H1 (cell line): Measurements from ENCODE around the gene KIAA1328. TPM values are rescaled to one million over a fixed set of nuclear protein-coding genes. Genes with fewer than 3 reads are reported as not detected.

Experiments
- CTCF ChIA-PET: fragments of 300-600 bp; sonication (Branson Sonifier 250); formaldehyde crosslinking; loops from one replicate; lab custom pipeline; 2021; ENCODE audit not compliant: partially characterized antibody; lab: Charles Lee
- POLR2A ChIA-PET: fragments of 300-600 bp; sonication (Branson Sonifier 250); formaldehyde crosslinking; loops from one replicate; lab custom pipeline; 2021; ENCODE audit warnings: inconsistent platforms; ENCODE audit not compliant: partially characterized antibody; lab: Charles Lee
- DNase-seq, 2 experiments: peaks; one replicate each; pipeline versions ENCODE4 v3.0.0 to v3.0.0-alpha.2; 2010 to 2022; ENCODE audit warnings: low spot score in 2 of 2, low read depth in 1 of 2, mixed read lengths in 1 of 2
- FAIRE-seq: peaks from 2 replicates; lab custom pipeline; 2011; peaks lifted over from hg19 to GRCh38; lab: Jason Lieb, UNC
- H2AFZ ChIP-seq: 2 replicates; pipeline ENCODE4 v1.8.1; 2012; ENCODE audit warnings: low read length, inconsistent platforms
- H2AK5ac ChIP-seq: 2 replicates; pipeline ENCODE4 v1.6.1; 2013; ENCODE audit warnings: low read depth, low read length
- H2BK120ac ChIP-seq: replicated peaks from 2 replicates; pipeline ENCODE3; 2013; ENCODE audit warnings: low read depth, low read length, inconsistent platforms
- H2BK12ac ChIP-seq: 2 replicates; pipeline ENCODE4 v1.6.1; 2013; ENCODE audit warnings: low read depth, low read length
- H2BK15ac ChIP-seq: 2 replicates; pipeline ENCODE4 v1.6.1; 2013; ENCODE audit warnings: low read length
- H2BK20ac ChIP-seq: 2 replicates; pipeline ENCODE4 v1.6.1; 2013; ENCODE audit warnings: low read length
- H2BK5ac ChIP-seq: 2 replicates; pipeline ENCODE4 v1.6.1; 2013; ENCODE audit warnings: low read depth, low read length
- H3K14ac ChIP-seq: 2 replicates; pipeline ENCODE4 v1.6.1; 2013; ENCODE audit warnings: inconsistent platforms; ENCODE audit not compliant: insufficient read length
- H3K18ac ChIP-seq: 2 replicates; pipeline ENCODE4 v1.6.1; 2013; ENCODE audit warnings: low read length; ENCODE audit errors: extremely low read depth
- H3K23ac ChIP-seq: 2 replicates; pipeline ENCODE4 v1.6.1; 2013; ENCODE audit warnings: inconsistent platforms; ENCODE audit not compliant: insufficient read length
- H3K23me2 ChIP-seq: 2 replicates; pipeline ENCODE4 v1.6.1; 2013; ENCODE audit warnings: low read depth, low read length
- H3K27ac ChIP-seq: 2 replicates; pipeline ENCODE4 v1.6.1; 2011; ENCODE audit warnings: low read depth, low read length, inconsistent platforms
- H3K27me3 ChIP-seq, 4 experiments: replicated peaks in 1 of 4; 1 replicate in 1 of 4; 2 replicates in 3 of 4; pipeline versions ENCODE4 v1.6.1 to v1.8.1; 2011 to 2013; ENCODE audit warnings: low read length in 3 of 4, mild to moderate bottlenecking in 3 of 4, inconsistent platforms in 2 of 4, mixed read lengths in 2 of 4, moderate library complexity in 1 of 4; ENCODE audit not compliant: control insufficient read depth in 3 of 4, insufficient read depth in 3 of 4; ENCODE audit errors: extremely low read depth in 1 of 4
- H3K36me3 ChIP-seq, 4 experiments: 2 replicates each; pipeline versions ENCODE4 v1.6.1 to v1.8.1; 2011 to 2013; ENCODE audit warnings: mild to moderate bottlenecking in 4 of 4, low read length in 3 of 4, moderate library complexity in 2 of 4, control low read depth in 1 of 4, inconsistent platforms in 1 of 4; ENCODE audit not compliant: insufficient read depth in 4 of 4, control insufficient read depth in 2 of 4
- H3K4ac ChIP-seq: replicated peaks from 2 replicates; pipeline ENCODE3; 2013; ENCODE audit warnings: low read length, low read depth, mixed read lengths, inconsistent platforms; ENCODE audit not compliant: insufficient read length
- H3K4me1 ChIP-seq, 4 experiments: replicated peaks in 1 of 4; 1 replicate in 1 of 4; 2 replicates in 3 of 4; pipeline versions ENCODE4 v1.6.1 to v1.8.1; 2011 to 2013; ENCODE audit warnings: low read length in 3 of 4, inconsistent platforms in 2 of 4, mixed read lengths in 1 of 4; ENCODE audit not compliant: insufficient read depth in 4 of 4, control insufficient read depth in 3 of 4
- H3K4me2 ChIP-seq, 2 experiments: 2 replicates each; pipeline versions ENCODE4 v1.6.1 to v1.8.1; 2011 to 2013; ENCODE audit warnings: low read depth in 2 of 2, low read length in 2 of 2, control low read depth in 1 of 2, inconsistent platforms in 1 of 2, mild to moderate bottlenecking in 1 of 2; ENCODE audit not compliant: insufficient read depth in 1 of 2
- H3K4me3 ChIP-seq, 4 experiments: fragments of 200-600, 300-600 bp in 1 of 4; sonication (generic), shearing (Covaris generic), sonication (Bioruptor Twin) in 1 of 4; 2 replicates each; pipeline versions ENCODE4 v1.5.1 to v1.8.1; 2011 to 2016; ENCODE audit warnings: low read length in 4 of 4, low read depth in 3 of 4, control low read depth in 2 of 4, inconsistent platforms in 2 of 4, mild to moderate bottlenecking in 2 of 4, mixed read lengths in 1 of 4, moderate library complexity in 1 of 4; ENCODE audit not compliant: insufficient read depth in 2 of 4; ENCODE audit errors: extremely low read depth in 1 of 4
- H3K56ac ChIP-seq: replicated peaks from 2 replicates; pipeline ENCODE3; 2013; ENCODE audit warnings: low read depth, mild to moderate bottlenecking, mixed read lengths, low read length, inconsistent platforms; ENCODE audit not compliant: insufficient read length
- H3K79me1 ChIP-seq: 2 replicates; pipeline ENCODE4 v1.6.1; 2013; ENCODE audit warnings: low read depth, low read length, control low read depth
- H3K79me2 ChIP-seq, 2 experiments: 2 replicates each; pipeline versions ENCODE4 v1.6.1 to v1.8.1; 2012 to 2013; ENCODE audit warnings: low read length in 2 of 2, mild to moderate bottlenecking in 2 of 2, inconsistent platforms in 1 of 2; ENCODE audit not compliant: insufficient read depth in 2 of 2, control insufficient read depth in 1 of 2
- H3K9ac ChIP-seq, 4 experiments: replicated peaks in 1 of 4; 1 replicate in 1 of 4; 2 replicates in 3 of 4; pipeline versions ENCODE4 v1.6.1 to v1.8.1; 2011 to 2013; ENCODE audit warnings: low read depth in 3 of 4, low read length in 3 of 4, control low read depth in 2 of 4, mild to moderate bottlenecking in 2 of 4, moderate library complexity in 2 of 4, inconsistent platforms in 1 of 4; ENCODE audit errors: extremely low read depth in 1 of 4
- H3K9me3 ChIP-seq, 2 experiments: 2 replicates each; pipeline versions ENCODE4 v1.6.1 to v1.8.1; 2012 to 2013; ENCODE audit warnings: mild to moderate bottlenecking in 2 of 2, moderate library complexity in 2 of 2, control low read depth in 1 of 2, inconsistent platforms in 1 of 2, low read depth in 1 of 2, low read length in 1 of 2, mixed read lengths in 1 of 2; ENCODE audit not compliant: insufficient read depth in 2 of 2
- H4K20me1 ChIP-seq, 2 experiments: replicated peaks in 1 of 2; 2 replicates each; pipeline versions ENCODE3 to v1.8.1; 2011 to 2013; ENCODE audit warnings: inconsistent platforms in 2 of 2, low read length in 2 of 2, mild to moderate bottlenecking in 1 of 2; ENCODE audit not compliant: insufficient read depth in 2 of 2, control insufficient read depth in 1 of 2
- H4K5ac ChIP-seq: 2 replicates; pipeline ENCODE4 v1.6.1; 2013; ENCODE audit warnings: low read length, low read depth, mixed read lengths, inconsistent platforms; ENCODE audit not compliant: insufficient read length
- H4K8ac ChIP-seq: 2 replicates; pipeline ENCODE4 v1.8.0; 2013; ENCODE audit warnings: mild to moderate bottlenecking, moderate library complexity, low read length, inconsistent platforms; ENCODE audit not compliant: insufficient read depth; ENCODE audit errors: extremely low read depth
- H4K91ac ChIP-seq: replicated peaks from 2 replicates; pipeline ENCODE3; 2013; ENCODE audit warnings: low read length, mixed read lengths, inconsistent platforms; ENCODE audit not compliant: insufficient read length
- ASH2L ChIP-seq: fragments of 200-600, 300-600 bp; sonication (generic); IDR thresholded peaks from one replicate; pipeline ENCODE4 v1.7.1; 2017; ENCODE audit warnings: low read length
- CREB1 ChIP-seq: IDR thresholded peaks from 2 replicates; pipeline ENCODE4 v1.6.1; 2012; ENCODE audit warnings: inconsistent platforms
- CTBP2 ChIP-seq: IDR thresholded peaks from 2 replicates; pipeline ENCODE4 v1.7.0; 2011; ENCODE audit warnings: borderline replicate concordance, mild to moderate bottlenecking, moderate library complexity, mixed read lengths, low read length; ENCODE audit not compliant: insufficient read depth, insufficient read length
- HDAC2 ChIP-seq, 2 experiments: fragments of 300-600 bp in 1 of 2; sonication (generic) in 1 of 2; IDR thresholded peaks; 2 replicates each; pipeline ENCODE4 v1.6.1; 2011 to 2012; ENCODE audit warnings: low read depth in 2 of 2, low read length in 2 of 2, mild to moderate bottlenecking in 2 of 2, moderate library complexity in 2 of 2, borderline replicate concordance in 1 of 2, inconsistent platforms in 1 of 2
- NRF1 ChIP-seq: IDR thresholded peaks from 2 replicates; pipeline ENCODE4 v1.6.1; 2011; ENCODE audit warnings: mild to moderate bottlenecking, low read depth, low read length, improper control_type of control experiment
- POLR2A ChIP-seq, 2 experiments: IDR thresholded peaks; 1 replicate in 1 of 2; 2 replicates in 1 of 2; pipeline ENCODE4 v1.6.1; 2011; ENCODE audit warnings: low read depth in 2 of 2, low read length in 2 of 2, mild to moderate bottlenecking in 2 of 2; ENCODE audit errors: control extremely low read depth in 1 of 2
- RNF2 ChIP-seq: fragments of 200-900, 300-1000 bp; sonication (generic); IDR thresholded peaks from 2 replicates; pipeline ENCODE4 v1.7.1; 2016; ENCODE audit warnings: borderline replicate concordance, low read depth, mild to moderate bottlenecking, antibody characterized with exemption, low read length; ENCODE audit not compliant: poor library complexity, severe bottlenecking; ENCODE audit errors: missing control alignments
- SIX5 ChIP-seq: IDR thresholded peaks from 2 replicates; pipeline ENCODE4 v1.6.1; 2011; ENCODE audit warnings: mild to moderate bottlenecking, low read depth, low read length
- TBP ChIP-seq: IDR thresholded peaks from 2 replicates; pipeline ENCODE4 v1.6.1; 2011; ENCODE audit warnings: low read depth, low read length, improper control_type of control experiment
- WGBS, 2 experiments: shearing (Covaris generic) in 1 of 2; methylation state at CpG; one replicate each; pipeline versions ENCODE4 v1.1.6 to v1.1.7; 2013 to 2015; ENCODE audit warnings: low lambda C conversion rate in 2 of 2, mixed read lengths in 2 of 2, inconsistent platforms in 1 of 2, low coverage in 1 of 2, missing lambda C conversion rate in 1 of 2; ENCODE audit not compliant: insufficient replicate concordance in 2 of 2, insufficient coverage in 1 of 2, insufficient read length in 1 of 2; ENCODE audit errors: extremely low coverage in 1 of 2, missing lambda C conversion rate in 1 of 2; 5-methylcytosine and 5-hydroxymethylcytosine counted together
- polyA plus RNA-seq, 7 experiments: library from polyadenylated mRNA; depleted of rRNA in 3 of 7; stranded (reverse) in 5 of 7; unstranded in 2 of 7; fragments of >200 nt in 5 of 7; fragments of 200-250 nt in 2 of 7; gene quantifications; 1 replicate in 5 of 7; 2 replicates in 1 of 7; 4 replicates in 1 of 7; pipeline versions ENCODE4 v1.2.1 to v1.2.3, GENCODE V29; 2011 to 2013; ENCODE audit warnings: missing spikeins in 2 of 7, mixed read lengths in 2 of 7
- total RNA-seq: library from RNA; stranded (reverse); fragmentation: NEBNext Ultra II Directional; extraction: Animal tissue kit (Norgen Biotek cat#: 25700); gene quantifications from 2 replicates; pipeline ENCODE4 v1.2.1, GENCODE V29; 2021
- TF ChIP-seq, protein P1 (sequence below): IDR thresholded peaks from 2 replicates; pipeline ENCODE4 v1.6.1; 2011; ENCODE audit warnings: low read length, improper control_type of control experiment
- TF ChIP-seq, protein P2 (sequence below): IDR thresholded peaks from 2 replicates; pipeline ENCODE4 v1.6.1; 2012; ENCODE audit warnings: inconsistent platforms

KIAA1328 gene
- total and polyA plus RNA-seq, 2 of the 8 experiments (the other 6 are each of a cell fraction or from before 2014, with no cell fraction given): 2.6 to 5.7 TPM

DNA sequence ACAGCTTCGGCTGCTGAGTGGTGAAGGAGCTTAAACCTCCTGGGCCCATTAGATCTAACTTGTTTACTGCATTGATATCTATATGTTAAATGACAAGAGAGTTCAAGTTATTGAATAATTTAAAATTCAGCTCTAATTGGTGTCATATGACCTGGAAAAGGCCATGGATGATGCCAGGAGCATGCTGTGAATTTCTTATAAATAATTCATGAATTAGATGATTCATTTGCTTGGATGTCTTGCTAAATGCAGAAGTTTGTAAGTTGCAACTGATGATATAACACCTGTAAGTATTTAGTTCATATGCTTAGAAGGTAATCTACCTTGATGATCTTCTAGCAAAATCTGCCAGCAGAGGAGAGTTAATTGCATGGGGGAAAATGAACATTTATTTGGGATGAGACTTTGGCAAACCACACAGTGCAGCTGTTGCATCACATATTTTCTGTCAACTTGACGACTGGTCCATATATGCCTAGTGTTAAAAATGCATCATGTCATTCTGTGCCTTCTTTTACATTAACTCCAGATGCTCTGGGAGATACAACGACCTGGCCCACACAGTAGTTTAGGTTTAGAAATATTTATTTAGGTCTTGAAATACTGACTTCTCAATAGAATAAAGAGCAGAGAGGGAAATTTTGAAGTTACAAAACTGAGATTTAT, 226.3 kb downstream of the KIAA1328 start:
- H3K79me1 ChIP-seq: no peaks in the 10 kb centered on the region
- FAIRE-seq: no peak
- WGBS, 2 experiments: 80% methylated on average over 3 of the region's 3 CpGs; no CpG with 5 or more reads in 1 of the 2 experiments
- no peak overlapping the region for H4K5ac ChIP-seq
- H2BK120ac ChIP-seq: no peak overlapping the region
- no peak overlapping the region for H2BK15ac ChIP-seq
- H3K4me2 ChIP-seq: no peak overlapping the region
- no peak overlapping the region for H3K4me3 ChIP-seq
- no peak overlapping the region for H4K8ac ChIP-seq
- no peak overlapping the region for H2BK5ac ChIP-seq
- no peak overlapping the region for H3K27ac ChIP-seq
- no peak overlapping the region for H3K18ac ChIP-seq
- no peaks in the 10 kb centered on the region for H4K20me1 ChIP-seq
- no peak overlapping the region for H3K4ac ChIP-seq
- no peak overlapping the region for H3K23ac ChIP-seq
- POLR2A ChIA-PET: interaction anchor here (1.0 kb wide), 1 partner anchor 9 kb away, joined by 3 read pairs; no protein-coding TSS in a partner anchor
- H2AK5ac ChIP-seq: no peak overlapping the region
- no peak overlapping the region for H2AFZ ChIP-seq
- peaks cover 0 to 4% (median 0%) of the 10 kb centered on the region in 4 experiments; a peak in 1 of 7 replicates for H3K4me1 ChIP-seq
- no peaks in the 10 kb centered on the region for H3K36me3 ChIP-seq
- no peak overlapping the region for H2BK12ac ChIP-seq
- CTCF ChIA-PET: no interaction called here
- H4K91ac ChIP-seq: no peak overlapping the region
- H3K9me3 ChIP-seq: no peaks in the 10 kb centered on the region
- no peaks in the 10 kb centered on the region for H3K79me2 ChIP-seq
- no peak for DNase-seq
- H3K23me2 ChIP-seq: no peaks in the 10 kb centered on the region
- H3K27me3 ChIP-seq: no peaks in the 10 kb centered on the region
- H3K14ac ChIP-seq: no peak overlapping the region
- H2BK20ac ChIP-seq: no peak overlapping the region
- H3K56ac ChIP-seq: no peak overlapping the region
- no peak overlapping the region for H3K9ac ChIP-seq
- TF ChIP-seq, protein P1, sequence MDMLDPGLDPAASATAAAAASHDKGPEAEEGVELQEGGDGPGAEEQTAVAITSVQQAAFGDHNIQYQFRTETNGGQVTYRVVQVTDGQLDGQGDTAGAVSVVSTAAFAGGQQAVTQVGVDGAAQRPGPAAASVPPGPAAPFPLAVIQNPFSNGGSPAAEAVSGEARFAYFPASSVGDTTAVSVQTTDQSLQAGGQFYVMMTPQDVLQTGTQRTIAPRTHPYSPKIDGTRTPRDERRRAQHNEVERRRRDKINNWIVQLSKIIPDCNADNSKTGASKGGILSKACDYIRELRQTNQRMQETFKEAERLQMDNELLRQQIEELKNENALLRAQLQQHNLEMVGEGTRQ: no peak
- TF ChIP-seq NRF1: no peak
- TF ChIP-seq HDAC2 (IDR thresholded peaks at IDR 0.05; ENCODE audit: borderline replicate concordance in 1 of 2, low read depth in 2 of 2, low read length in 2 of 2): no peak
- no peak for TF ChIP-seq CREB1
- TF ChIP-seq CTBP2: no peak
- TF ChIP-seq, protein P2, sequence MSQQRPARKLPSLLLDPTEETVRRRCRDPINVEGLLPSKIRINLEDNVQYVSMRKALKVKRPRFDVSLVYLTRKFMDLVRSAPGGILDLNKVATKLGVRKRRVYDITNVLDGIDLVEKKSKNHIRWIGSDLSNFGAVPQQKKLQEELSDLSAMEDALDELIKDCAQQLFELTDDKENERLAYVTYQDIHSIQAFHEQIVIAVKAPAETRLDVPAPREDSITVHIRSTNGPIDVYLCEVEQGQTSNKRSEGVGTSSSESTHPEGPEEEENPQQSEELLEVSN: no peak
- no peak for TF ChIP-seq TBP
- TF ChIP-seq SIX5: no peak
- no peak for TF ChIP-seq ASH2L
- TF ChIP-seq POLR2A (IDR thresholded peaks at IDR 0.05; ENCODE audit: control extremely low read depth in 1 of 2, low read depth in 2 of 2, low read length in 2 of 2): no peak
- TF ChIP-seq RNF2: no peak
